GM23338 (cell line): ENCODE data around the gene SRPX2.

Experiments used
- CREB1 ChIP-seq: fragments of 250-450 bp; sonication (Bioruptor Pico); IDR thresholded peaks from 2 replicates; pipeline ENCODE4 v1.5.0; 2020; ENCODE audit warnings: low read depth, mild to moderate bottlenecking, moderate library complexity
- EZH2 ChIP-seq: fragments of 200-600 bp; sonication (generic); IDR thresholded peaks from one replicate; pipeline ENCODE4 v1.8.0; 2017; ENCODE audit warnings: antibody characterized with exemption, mild to moderate bottlenecking, low read depth; ENCODE audit not compliant: unreplicated experiment
- EZH2phosphoT487 ChIP-seq: fragments of 200-600 bp; sonication (generic); IDR thresholded peaks from one replicate; pipeline ENCODE4 v1.8.1; 2018; ENCODE audit warnings: antibody characterized with exemption; ENCODE audit not compliant: unreplicated experiment
- JUNB ChIP-seq: IDR thresholded peaks from one replicate; pipeline ENCODE4 v1.6.1; 2016; ENCODE audit warnings: antibody characterized with exemption; ENCODE audit not compliant: unreplicated experiment
- NANOG ChIP-seq: IDR thresholded peaks from 2 replicates; pipeline ENCODE4 v1.6.1; 2016; ENCODE audit warnings: antibody characterized with exemption, borderline replicate concordance
- POLR2AphosphoS5 ChIP-seq: IDR thresholded peaks from 2 replicates; pipeline ENCODE4 v1.6.1; 2016; ENCODE audit warnings: antibody characterized with exemption, low read depth
- STAT1 ChIP-seq: IDR thresholded peaks from one replicate; pipeline ENCODE4 v1.6.1; 2016; ENCODE audit warnings: antibody characterized with exemption; ENCODE audit not compliant: unreplicated experiment
- ZNF114 ChIP-seq: fragments of 250-450 bp; sonication (Bioruptor Pico); IDR thresholded peaks from 2 replicates; pipeline ENCODE4 v1.5.0; 2020; ENCODE audit warnings: mild to moderate bottlenecking, moderate library complexity
- ZNF331 ChIP-seq: fragments of 250-450 bp; sonication (Bioruptor Pico); IDR thresholded peaks from 2 replicates; pipeline ENCODE4 v1.5.0; 2020; ENCODE audit warnings: low read depth, mild to moderate bottlenecking, moderate library complexity
- TF ChIP-seq, protein P1 (sequence below), 2 experiments: fragments of 200-600 bp in 1 of 2; sonication (generic) in 1 of 2; conservative IDR thresholded peaks; 2 replicates each; pipeline versions ENCODE4 v1.5.1 to v1.6.1; 2016 to 2017; ENCODE audit warnings: antibody characterized with exemption in 2 of 2, low read depth in 2 of 2, mild to moderate bottlenecking in 2 of 2, moderate library complexity in 1 of 2
- TF ChIP-seq, protein P2 (sequence below): IDR thresholded peaks from one replicate; pipeline ENCODE4 v1.6.1; 2018; ENCODE audit warnings: antibody characterized with exemption; ENCODE audit not compliant: unreplicated experiment
- TF ChIP-seq, protein P3 (sequence below): IDR thresholded peaks from 2 replicates; pipeline ENCODE4 v1.6.1; 2016; ENCODE audit warnings: antibody characterized with exemption
- TF ChIP-seq, protein P4 (sequence below): fragments of 250-450 bp; sonication (Bioruptor Pico); IDR thresholded peaks from 2 replicates; pipeline ENCODE4 v1.5.0; 2020; ENCODE audit warnings: mild to moderate bottlenecking, moderate library complexity

DNA sequence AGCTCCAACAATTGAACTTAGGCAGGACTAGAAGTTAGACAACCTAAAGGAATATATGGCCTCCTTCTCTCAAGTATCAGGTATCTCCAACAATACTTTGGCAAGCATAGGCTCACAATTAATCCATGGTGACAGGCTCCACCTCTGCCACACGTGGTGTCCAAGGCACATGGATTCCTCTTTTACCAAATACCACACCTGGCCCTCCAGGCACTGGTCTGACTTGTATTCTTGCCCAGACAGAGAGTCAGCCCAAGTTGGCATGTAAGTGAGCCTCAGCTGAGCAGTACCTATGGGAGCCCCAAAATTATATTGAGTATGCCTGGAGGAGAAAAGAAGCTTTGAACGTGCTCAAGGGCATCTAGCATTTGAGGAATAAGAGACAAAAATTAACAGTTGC is 19.6 kb downstream of the SRPX2 start:
- TF ChIP-seq ZNF331 = no peak
- TF ChIP-seq EZH2 = no peak
- TF ChIP-seq, protein P1, sequence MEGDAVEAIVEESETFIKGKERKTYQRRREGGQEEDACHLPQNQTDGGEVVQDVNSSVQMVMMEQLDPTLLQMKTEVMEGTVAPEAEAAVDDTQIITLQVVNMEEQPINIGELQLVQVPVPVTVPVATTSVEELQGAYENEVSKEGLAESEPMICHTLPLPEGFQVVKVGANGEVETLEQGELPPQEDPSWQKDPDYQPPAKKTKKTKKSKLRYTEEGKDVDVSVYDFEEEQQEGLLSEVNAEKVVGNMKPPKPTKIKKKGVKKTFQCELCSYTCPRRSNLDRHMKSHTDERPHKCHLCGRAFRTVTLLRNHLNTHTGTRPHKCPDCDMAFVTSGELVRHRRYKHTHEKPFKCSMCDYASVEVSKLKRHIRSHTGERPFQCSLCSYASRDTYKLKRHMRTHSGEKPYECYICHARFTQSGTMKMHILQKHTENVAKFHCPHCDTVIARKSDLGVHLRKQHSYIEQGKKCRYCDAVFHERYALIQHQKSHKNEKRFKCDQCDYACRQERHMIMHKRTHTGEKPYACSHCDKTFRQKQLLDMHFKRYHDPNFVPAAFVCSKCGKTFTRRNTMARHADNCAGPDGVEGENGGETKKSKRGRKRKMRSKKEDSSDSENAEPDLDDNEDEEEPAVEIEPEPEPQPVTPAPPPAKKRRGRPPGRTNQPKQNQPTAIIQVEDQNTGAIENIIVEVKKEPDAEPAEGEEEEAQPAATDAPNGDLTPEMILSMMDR (conservative IDR thresholded peaks at IDR 0.05; ENCODE audit: low read depth in 2 of 2) = no peak
- no peak for TF ChIP-seq POLR2AphosphoS5
- TF ChIP-seq, protein P2, sequence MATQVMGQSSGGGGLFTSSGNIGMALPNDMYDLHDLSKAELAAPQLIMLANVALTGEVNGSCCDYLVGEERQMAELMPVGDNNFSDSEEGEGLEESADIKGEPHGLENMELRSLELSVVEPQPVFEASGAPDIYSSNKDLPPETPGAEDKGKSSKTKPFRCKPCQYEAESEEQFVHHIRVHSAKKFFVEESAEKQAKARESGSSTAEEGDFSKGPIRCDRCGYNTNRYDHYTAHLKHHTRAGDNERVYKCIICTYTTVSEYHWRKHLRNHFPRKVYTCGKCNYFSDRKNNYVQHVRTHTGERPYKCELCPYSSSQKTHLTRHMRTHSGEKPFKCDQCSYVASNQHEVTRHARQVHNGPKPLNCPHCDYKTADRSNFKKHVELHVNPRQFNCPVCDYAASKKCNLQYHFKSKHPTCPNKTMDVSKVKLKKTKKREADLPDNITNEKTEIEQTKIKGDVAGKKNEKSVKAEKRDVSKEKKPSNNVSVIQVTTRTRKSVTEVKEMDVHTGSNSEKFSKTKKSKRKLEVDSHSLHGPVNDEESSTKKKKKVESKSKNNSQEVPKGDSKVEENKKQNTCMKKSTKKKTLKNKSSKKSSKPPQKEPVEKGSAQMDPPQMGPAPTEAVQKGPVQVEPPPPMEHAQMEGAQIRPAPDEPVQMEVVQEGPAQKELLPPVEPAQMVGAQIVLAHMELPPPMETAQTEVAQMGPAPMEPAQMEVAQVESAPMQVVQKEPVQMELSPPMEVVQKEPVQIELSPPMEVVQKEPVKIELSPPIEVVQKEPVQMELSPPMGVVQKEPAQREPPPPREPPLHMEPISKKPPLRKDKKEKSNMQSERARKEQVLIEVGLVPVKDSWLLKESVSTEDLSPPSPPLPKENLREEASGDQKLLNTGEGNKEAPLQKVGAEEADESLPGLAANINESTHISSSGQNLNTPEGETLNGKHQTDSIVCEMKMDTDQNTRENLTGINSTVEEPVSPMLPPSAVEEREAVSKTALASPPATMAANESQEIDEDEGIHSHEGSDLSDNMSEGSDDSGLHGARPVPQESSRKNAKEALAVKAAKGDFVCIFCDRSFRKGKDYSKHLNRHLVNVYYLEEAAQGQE = no peak
- no peak for TF ChIP-seq ZNF114
- no peak for TF ChIP-seq CREB1 (CRISPR knock-in tag)
- no peak for TF ChIP-seq JUNB
- no peak for TF ChIP-seq EZH2phosphoT487
- TF ChIP-seq, protein P3, sequence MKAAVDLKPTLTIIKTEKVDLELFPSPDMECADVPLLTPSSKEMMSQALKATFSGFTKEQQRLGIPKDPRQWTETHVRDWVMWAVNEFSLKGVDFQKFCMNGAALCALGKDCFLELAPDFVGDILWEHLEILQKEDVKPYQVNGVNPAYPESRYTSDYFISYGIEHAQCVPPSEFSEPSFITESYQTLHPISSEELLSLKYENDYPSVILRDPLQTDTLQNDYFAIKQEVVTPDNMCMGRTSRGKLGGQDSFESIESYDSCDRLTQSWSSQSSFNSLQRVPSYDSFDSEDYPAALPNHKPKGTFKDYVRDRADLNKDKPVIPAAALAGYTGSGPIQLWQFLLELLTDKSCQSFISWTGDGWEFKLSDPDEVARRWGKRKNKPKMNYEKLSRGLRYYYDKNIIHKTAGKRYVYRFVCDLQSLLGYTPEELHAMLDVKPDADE = no peak
- TF ChIP-seq, protein P4, sequence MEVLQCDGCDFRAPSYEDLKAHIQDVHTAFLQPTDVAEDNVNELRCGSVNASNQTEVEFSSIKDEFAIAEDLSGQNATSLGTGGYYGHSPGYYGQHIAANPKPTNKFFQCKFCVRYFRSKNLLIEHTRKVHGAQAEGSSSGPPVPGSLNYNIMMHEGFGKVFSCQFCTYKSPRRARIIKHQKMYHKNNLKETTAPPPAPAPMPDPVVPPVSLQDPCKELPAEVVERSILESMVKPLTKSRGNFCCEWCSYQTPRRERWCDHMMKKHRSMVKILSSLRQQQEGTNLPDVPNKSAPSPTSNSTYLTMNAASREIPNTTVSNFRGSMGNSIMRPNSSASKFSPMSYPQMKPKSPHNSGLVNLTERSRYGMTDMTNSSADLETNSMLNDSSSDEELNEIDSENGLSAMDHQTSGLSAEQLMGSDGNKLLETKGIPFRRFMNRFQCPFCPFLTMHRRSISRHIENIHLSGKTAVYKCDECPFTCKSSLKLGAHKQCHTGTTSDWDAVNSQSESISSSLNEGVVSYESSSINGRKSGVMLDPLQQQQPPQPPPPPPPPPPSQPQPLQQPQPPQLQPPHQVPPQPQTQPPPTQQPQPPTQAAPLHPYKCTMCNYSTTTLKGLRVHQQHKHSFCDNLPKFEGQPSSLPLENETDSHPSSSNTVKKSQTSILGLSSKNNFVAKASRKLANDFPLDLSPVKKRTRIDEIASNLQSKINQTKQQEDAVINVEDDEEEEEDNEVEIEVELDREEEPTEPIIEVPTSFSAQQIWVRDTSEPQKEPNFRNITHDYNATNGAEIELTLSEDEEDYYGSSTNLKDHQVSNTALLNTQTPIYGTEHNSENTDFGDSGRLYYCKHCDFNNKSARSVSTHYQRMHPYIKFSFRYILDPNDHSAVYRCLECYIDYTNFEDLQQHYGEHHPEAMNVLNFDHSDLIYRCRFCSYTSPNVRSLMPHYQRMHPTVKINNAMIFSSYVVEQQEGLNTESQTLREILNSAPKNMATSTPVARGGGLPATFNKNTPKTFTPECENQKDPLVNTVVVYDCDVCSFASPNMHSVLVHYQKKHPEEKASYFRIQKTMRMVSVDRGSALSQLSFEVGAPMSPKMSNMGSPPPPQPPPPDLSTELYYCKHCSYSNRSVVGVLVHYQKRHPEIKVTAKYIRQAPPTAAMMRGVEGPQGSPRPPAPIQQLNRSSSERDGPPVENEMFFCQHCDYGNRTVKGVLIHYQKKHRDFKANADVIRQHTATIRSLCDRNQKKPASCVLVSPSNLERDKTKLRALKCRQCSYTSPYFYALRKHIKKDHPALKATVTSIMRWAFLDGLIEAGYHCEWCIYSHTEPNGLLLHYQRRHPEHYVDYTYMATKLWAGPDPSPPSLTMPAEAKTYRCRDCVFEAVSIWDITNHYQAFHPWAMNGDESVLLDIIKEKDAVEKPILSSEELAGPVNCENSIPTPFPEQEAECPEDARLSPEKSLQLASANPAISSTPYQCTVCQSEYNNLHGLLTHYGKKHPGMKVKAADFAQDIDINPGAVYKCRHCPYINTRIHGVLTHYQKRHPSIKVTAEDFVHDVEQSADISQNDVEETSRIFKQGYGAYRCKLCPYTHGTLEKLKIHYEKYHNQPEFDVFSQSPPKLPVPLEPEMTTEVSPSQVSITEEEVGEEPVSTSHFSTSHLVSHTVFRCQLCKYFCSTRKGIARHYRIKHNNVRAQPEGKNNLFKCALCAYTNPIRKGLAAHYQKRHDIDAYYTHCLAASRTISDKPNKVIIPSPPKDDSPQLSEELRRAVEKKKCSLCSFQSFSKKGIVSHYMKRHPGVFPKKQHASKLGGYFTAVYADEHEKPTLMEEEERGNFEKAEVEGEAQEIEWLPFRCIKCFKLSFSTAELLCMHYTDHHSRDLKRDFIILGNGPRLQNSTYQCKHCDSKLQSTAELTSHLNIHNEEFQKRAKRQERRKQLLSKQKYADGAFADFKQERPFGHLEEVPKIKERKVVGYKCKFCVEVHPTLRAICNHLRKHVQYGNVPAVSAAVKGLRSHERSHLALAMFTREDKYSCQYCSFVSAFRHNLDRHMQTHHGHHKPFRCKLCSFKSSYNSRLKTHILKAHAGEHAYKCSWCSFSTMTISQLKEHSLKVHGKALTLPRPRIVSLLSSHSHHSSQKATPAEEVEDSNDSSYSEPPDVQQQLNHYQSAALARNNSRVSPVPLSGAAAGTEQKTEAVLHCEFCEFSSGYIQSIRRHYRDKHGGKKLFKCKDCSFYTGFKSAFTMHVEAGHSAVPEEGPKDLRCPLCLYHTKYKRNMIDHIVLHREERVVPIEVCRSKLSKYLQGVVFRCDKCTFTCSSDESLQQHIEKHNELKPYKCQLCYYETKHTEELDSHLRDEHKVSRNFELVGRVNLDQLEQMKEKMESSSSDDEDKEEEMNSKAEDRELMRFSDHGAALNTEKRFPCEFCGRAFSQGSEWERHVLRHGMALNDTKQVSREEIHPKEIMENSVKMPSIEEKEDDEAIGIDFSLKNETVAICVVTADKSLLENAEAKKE (CRISPR knock-in tag) = no peak
- TF ChIP-seq STAT1 = no peak
- no peak for TF ChIP-seq NANOG
